ENCODE data around the gene C1S.

DNA sequence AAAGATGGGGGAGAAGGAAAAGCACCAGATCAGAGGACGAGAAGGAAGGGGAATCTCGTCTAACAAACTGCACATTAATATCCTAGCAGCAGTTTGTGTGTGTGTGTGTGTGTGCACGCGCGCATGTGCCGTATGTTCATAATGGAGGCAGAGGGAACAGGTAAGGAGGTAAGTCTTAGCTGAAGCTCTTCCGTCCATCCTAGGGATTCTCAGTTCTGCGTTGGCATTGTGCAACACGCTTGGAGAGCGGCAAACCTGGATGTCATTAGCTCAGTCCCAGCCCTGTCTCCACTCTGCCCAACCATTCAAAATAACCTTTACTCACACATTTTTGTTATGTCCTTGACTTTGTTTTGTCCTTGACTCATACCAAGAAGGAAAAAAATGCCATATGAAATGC lies 33.4 kb downstream of the C1S start:
- no peak for TF ChIP-seq EZH2phosphoT487 (IDR thresholded peaks at IDR 0.05; ENCODE audit: insufficient read depth, low read depth)
- TF ChIP-seq EZH2 (IDR thresholded peaks at IDR 0.05; ENCODE audit: insufficient read depth, poor library complexity, severe bottlenecking): no peak
